ENCODE data around the gene CTNNA3. TPM values are rescaled to one million over a fixed set of nuclear protein-coding genes. Genes with fewer than 3 reads are reported as not detected.

Gene CTNNA3
- total RNA-seq, 1 donor = not detected

- TF ChIP-seq CTCF (IDR thresholded peaks at IDR 0.05; ENCODE audit: extremely low read depth, low read depth, low read length) = no peak
- H3K27ac ChIP-seq (ENCODE audit: low read depth, low read length) = no peak overlapping the region
Measured at GRCh38 chr10:66717231-66717981, 978.6 kb downstream of the CTNNA3 start.

GRCh38 chr10:66714741-66715140, 981.3 kb downstream of the CTNNA3 start:
- DNase-seq (ENCODE audit: insufficient read length, low spot score, missing footprints) = no peak
- Histone ChIP-seq H3K27ac (ENCODE audit: low read depth, low read length) (no peak overlapping the region), H4K20me1 (ENCODE audit: insufficient read depth, low read length) (no peaks in the 10 kb centered on the region), H3K79me2 (ENCODE audit: insufficient read depth, low read length) (no peaks in the 10 kb centered on the region), H2AFZ (ENCODE audit: low read length) (no peak overlapping the region), H3K4me3 (ENCODE audit: insufficient read depth, low read length) (no peak overlapping the region), H3K27me3 (ENCODE audit: insufficient read depth, low read length) (no peaks in the 10 kb centered on the region), H3K9me3 (ENCODE audit: low read depth, low read length) (no peaks in the 10 kb centered on the region), H3K36me3 (ENCODE audit: insufficient read depth, low read length) (no peaks in the 10 kb centered on the region), H3K4me2 (ENCODE audit: insufficient read depth, low read length) (no peak overlapping the region), H3K4me1 (ENCODE audit: insufficient read depth, low read length) (no peaks in the 10 kb centered on the region)
- TF ChIP-seq CTCF (IDR thresholded peaks at IDR 0.05; ENCODE audit: extremely low read depth, low read depth, low read length) = no peak

More at GRCh38 chr10:66717231-66717981, 978.6 kb downstream of the CTNNA3 start:
- Histone ChIP-seq H3K27me3 (ENCODE audit: insufficient read depth, low read length) (no peaks in the 10 kb centered on the region), H3K4me2 (ENCODE audit: insufficient read depth, low read length) (no peak overlapping the region), H3K4me1 (ENCODE audit: insufficient read depth, low read length) (no peaks in the 10 kb centered on the region), H2AFZ (ENCODE audit: low read length) (no peak overlapping the region), H3K36me3 (ENCODE audit: insufficient read depth, low read length) (no peaks in the 10 kb centered on the region), H3K79me2 (ENCODE audit: insufficient read depth, low read length) (no peaks in the 10 kb centered on the region), H3K4me3 (ENCODE audit: insufficient read depth, low read length) (no peak overlapping the region), H3K9me3 (ENCODE audit: low read depth, low read length) (no peaks in the 10 kb centered on the region), H4K20me1 (ENCODE audit: insufficient read depth, low read length) (no peaks in the 10 kb centered on the region)
- DNase-seq (ENCODE audit: insufficient read length, low spot score, missing footprints) = no peak

- TF ChIP-seq CTCF (IDR thresholded peaks at IDR 0.05; ENCODE audit: extremely low read depth, low read depth, low read length) = no peak
- no peaks in the 10 kb centered on the region for H3K4me1 ChIP-seq (ENCODE audit: insufficient read depth, low read length)
- H3K79me2 ChIP-seq (ENCODE audit: insufficient read depth, low read length) = no peaks in the 10 kb centered on the region
- no peaks in the 10 kb centered on the region for H3K27me3 ChIP-seq (ENCODE audit: insufficient read depth, low read length)
- no peak overlapping the region for H3K4me2 ChIP-seq (ENCODE audit: insufficient read depth, low read length)
- H2AFZ ChIP-seq (ENCODE audit: low read length) = no peak overlapping the region
- H3K4me3 ChIP-seq (ENCODE audit: insufficient read depth, low read length) = no peak overlapping the region
- no peak overlapping the region for H3K27ac ChIP-seq (ENCODE audit: low read depth, low read length)
- no peaks in the 10 kb centered on the region for H3K36me3 ChIP-seq (ENCODE audit: insufficient read depth, low read length)
- H3K9me3 ChIP-seq (ENCODE audit: low read depth, low read length) = no peaks in the 10 kb centered on the region
- no peak for DNase-seq (ENCODE audit: insufficient read length, low spot score, missing footprints)
- H4K20me1 ChIP-seq (ENCODE audit: insufficient read depth, low read length) = no peaks in the 10 kb centered on the region
Measured at GRCh38 chr10:66713387-66713786, 982.6 kb downstream of the CTNNA3 start.

- no peak for TF ChIP-seq CTCF (IDR thresholded peaks at IDR 0.05; ENCODE audit: extremely low read depth, low read depth, low read length)
- no peak for DNase-seq (ENCODE audit: insufficient read length, low spot score, missing footprints)
- Histone ChIP-seq H4K20me1 (ENCODE audit: insufficient read depth, low read length) (no peaks in the 10 kb centered on the region), H3K4me1 (ENCODE audit: insufficient read depth, low read length) (no peaks in the 10 kb centered on the region), H3K36me3 (ENCODE audit: insufficient read depth, low read length) (no peaks in the 10 kb centered on the region), H3K79me2 (ENCODE audit: insufficient read depth, low read length) (no peaks in the 10 kb centered on the region), H3K4me2 (ENCODE audit: insufficient read depth, low read length) (no peak overlapping the region), H3K9me3 (ENCODE audit: low read depth, low read length) (no peaks in the 10 kb centered on the region), H3K4me3 (ENCODE audit: insufficient read depth, low read length) (no peak overlapping the region), H2AFZ (ENCODE audit: low read length) (no peak overlapping the region), H3K27ac (ENCODE audit: low read depth, low read length) (no peak overlapping the region), H3K27me3 (ENCODE audit: insufficient read depth, low read length) (no peaks in the 10 kb centered on the region)
Measured at GRCh38 chr10:66698069-66698468, 997.9 kb downstream of the CTNNA3 start.

Measured in osteoblast (primary cell).